Suppressor macrophage treated with lipopolysaccharide for 1 hour (primary cell): ENCODE results near the gene TMEM95.

Experiments used
- DNase-seq, 3 donors: peaks; one replicate each; pipeline ENCODE4 v3.0.0-alpha.2; 2020 to 2022

Gene TMEM95, protein sequence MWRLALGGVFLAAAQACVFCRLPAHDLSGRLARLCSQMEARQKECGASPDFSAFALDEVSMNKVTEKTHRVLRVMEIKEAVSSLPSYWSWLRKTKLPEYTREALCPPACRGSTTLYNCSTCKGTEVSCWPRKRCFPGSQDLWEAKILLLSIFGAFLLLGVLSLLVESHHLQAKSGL

DNA sequence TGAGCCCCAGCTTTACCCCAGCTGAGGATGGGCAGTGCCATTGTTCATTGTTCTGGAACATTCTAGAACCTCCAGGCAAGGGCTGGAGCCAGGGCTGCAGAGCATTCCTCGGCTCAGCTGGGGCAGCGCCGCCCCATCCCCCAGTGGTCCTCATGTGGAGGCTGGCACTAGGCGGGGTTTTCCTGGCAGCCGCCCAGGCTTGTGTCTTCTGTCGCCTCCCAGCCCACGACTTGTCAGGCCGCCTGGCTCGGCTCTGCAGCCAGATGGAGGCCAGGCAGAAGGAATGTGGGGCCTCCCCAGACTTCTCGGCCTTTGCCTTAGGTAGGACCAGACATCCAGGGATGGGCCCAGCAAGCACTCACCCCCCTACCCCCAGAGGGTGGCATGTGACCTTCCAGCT lies at the start of gene TMEM95:
TMEM95 (plus strand) TSS at position 104 of the 400 bp plus-strand sequence; CDS start at position 153, 49 bp downstream.
- no peak for DNase-seq

GRCh38 chr17:7306911-7307685 lies 47.9 kb upstream of the TMEM95 start, which contains the start of gene EIF5A:
Gene EIF5A (plus strand): TSS chr17:7307628. CDS start chr17:7309636, 2,008 bp downstream.
- DNase-seq, result peak; percentile 100

- peak; percentile 71 to 89 (median 75) for DNase-seq
Measured at GRCh38 chr17:7307686-7308624, 47.0 kb upstream of the TMEM95 start.

GRCh38 chr17:7308625-7309433 lies 46.1 kb upstream of the TMEM95 start:
- DNase-seq, result peak; percentile 89 to 91 (median 90)

DNA sequence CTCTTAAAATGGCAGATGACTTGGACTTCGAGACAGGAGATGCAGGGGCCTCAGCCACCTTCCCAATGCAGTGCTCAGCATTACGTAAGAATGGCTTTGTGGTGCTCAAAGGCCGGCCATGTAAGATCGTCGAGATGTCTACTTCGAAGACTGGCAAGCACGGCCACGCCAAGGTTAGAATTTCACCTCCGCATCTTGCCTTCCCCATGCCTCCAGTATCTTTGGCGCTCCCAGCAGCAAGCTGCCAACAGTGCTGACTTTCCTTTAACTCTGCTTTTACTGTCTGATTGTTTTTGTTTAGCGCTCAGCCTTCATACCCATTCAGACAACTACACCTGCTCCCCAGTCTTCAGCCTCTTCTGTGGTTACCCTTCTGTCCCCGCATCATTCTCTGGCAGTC lies 45.3 kb upstream of the TMEM95 start:
- no peak for DNase-seq

- no peak for DNase-seq
Measured at GRCh38 chr17:7311110-7311705, 43.7 kb upstream of the TMEM95 start.

- DNase-seq, result no peak
Measured at GRCh38 chr17:7312432-7313087, 42.4 kb upstream of the TMEM95 start.

DNA sequence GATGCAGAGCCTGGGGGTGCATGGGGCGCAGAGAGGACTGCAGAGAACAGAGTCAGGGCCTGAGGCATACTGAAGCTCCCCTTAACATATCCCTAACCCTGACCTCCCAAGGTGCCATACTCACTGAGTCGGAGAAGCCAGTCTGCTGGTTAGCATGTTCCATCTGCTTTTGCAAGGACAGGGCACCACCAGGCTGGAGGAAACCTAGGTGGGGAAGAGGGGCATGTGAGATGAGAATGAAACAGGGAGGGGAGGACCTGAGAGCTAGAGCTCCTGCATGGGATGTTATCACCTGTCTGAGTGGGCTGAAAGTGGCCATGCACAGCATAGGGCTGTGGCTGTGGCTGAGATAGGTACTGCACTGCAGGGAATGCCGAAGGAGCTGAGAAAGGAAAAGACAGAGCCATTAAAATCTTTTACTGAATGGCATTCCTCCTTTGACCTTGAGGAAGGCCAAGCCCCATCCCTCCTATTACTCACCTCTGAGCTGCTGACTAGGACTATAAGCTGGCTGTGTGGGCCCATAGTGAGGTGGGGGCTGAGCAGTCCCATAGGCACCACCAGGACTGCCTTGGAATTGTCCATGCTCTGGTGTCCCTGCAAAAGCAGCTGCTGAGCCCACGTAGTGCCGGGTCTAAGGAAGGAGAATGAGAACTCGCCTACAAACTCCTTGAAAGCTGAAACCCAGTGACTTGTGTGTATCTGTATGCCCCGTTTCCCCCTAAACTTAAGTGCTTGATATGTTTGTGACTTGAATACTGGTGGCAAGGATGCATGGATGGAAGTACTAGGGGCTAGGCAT lies 41.7 kb upstream of the TMEM95 start:
- no peak for DNase-seq

DNA sequence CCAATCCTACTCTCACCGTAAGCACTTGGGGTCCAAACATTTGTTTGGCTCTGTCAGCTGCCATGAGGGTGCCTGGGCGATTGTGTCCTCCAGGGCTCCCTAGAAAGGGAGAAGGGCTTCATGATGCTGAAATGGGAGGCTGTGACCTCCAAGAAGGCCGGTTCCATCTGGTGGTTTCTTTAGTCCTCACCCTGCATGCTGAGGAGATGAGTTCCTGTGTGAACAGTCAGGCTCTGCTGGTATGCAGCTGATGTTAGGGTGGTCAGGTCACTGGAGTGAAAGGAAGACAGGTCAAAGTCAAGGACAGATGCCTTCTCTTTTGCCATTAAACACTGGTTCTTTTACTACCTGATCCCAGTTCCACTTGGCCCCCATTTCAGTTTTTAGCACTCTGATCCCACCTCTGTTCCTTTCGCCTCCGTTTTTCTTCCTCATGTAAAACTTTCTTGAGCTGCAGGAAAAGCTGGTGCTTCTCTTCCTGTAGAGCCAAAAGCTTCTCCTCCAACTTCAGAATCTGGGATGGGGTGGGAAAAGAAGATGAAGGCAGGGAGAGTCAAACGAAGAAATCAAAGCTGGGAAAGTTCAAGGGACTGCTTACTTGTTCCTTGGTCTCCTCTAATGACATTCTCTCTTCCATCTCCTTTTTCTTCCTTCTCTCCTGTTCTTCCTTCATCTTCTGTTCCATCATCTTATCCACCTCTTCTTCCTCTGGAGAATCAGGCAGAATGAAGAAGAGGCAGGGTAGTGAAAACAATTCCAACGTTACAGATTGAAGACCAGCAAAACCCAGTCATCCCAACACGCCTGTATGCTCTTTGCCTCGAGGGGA lies 40.9 kb upstream of the TMEM95 start:
- no peak for DNase-seq

DNA sequence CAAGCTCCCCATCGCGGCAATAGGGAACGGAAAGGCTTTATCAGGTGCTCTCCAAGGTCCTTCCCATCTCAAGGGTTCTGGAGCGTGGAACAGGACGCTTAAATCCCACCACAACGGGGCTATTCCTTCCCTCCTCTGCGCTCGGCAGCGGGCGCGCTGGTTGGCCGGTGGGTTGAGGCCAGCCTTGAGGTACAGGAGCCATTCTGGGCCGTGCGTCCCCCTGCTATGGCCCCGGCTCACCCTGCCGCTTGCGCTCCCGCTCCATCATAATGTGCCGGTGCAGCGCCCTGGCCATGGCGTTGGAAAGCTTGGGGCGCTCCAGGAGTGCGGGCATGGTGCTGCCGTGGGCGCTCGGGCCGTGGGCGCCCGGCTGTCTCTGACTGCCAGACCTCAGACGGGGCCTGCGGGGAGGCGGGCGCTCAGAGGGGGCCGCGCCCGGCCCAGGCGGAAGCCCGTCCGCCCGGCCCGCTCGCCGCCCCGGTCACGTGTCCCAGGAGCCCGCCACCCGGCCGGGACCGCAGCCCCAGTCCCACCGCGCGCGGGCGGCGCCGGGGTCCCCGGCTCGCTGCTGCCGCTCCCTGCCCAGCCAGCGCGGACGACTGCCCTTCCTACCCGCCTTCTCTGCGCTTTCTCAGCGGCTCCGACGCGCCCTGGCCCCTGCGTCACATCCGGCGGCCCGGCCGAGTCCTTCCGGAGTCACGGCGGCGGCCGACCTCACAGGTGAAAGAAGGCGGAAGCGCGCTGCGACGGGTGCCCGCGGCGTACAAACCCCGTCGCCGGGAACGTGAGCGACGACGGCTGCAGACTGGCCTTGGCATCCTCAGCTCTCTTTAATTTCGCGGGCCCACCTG lies 40.0 kb upstream of the TMEM95 start, which contains the start of gene GPS2:
GPS2 (minus strand) TSS at position 642 of the 851 bp plus-strand sequence; CDS start at position 334, 308 bp downstream.
- DNase-seq, result peak; percentile 90 to 95 (median 93)

GRCh38 chr17:7315570-7316235 lies 39.3 kb upstream of the TMEM95 start:
- no peak for DNase-seq

DNA sequence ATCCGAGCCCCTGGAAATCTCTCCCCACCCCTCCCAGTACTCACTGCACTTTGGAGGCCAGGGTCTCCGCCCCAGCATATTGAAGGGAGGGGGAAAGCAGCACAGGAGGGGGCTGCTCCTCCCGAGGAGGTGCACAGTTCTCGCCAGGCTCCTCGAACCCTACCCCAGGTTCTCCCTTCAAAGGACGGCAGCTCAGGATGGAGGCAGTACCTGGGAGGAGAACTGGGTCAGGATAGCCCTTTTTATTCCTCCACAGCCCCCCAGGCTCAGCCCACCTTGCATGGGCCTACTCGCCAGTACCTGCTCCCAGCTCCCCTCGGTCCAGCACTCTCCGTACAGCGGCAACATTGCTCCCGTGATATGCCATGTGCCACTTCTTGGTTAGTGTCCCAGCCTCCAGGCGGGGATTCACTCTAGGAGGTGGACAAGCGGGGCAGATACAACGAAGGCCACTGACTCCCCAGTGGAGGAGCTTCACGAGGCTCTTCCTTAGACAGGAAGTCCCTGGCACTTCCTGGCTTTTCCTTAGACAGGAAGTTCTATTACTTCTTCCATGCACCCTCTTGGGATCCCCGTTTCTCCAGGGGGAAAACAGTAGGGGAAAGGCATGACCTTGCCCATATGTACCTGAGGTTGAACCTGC lies 37.7 kb upstream of the TMEM95 start:
- DNase-seq, result no peak

- no peak for DNase-seq
Measured at GRCh38 chr17:7318121-7318860, 36.7 kb upstream of the TMEM95 start.

DNA sequence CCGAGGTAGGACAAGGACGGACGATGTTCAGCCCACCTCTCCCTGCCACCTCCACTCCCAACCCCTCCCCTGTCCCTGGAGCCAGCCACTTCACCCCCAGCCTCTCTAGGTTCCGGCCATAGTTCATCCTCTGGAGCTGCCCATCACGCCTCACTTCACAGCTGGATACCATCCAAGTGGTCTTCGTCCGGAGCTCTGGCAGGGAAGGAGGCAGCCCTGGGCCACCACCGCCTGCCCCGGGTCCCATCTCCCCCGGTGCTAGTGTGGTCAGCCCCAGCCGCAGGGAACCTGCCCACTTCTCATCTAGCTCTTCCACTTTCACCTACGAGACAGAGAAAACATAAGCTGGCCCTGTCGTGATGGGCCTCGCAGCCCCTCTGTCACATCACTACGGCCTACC lies 33.5 kb upstream of the TMEM95 start:
- no peak for DNase-seq

DNA sequence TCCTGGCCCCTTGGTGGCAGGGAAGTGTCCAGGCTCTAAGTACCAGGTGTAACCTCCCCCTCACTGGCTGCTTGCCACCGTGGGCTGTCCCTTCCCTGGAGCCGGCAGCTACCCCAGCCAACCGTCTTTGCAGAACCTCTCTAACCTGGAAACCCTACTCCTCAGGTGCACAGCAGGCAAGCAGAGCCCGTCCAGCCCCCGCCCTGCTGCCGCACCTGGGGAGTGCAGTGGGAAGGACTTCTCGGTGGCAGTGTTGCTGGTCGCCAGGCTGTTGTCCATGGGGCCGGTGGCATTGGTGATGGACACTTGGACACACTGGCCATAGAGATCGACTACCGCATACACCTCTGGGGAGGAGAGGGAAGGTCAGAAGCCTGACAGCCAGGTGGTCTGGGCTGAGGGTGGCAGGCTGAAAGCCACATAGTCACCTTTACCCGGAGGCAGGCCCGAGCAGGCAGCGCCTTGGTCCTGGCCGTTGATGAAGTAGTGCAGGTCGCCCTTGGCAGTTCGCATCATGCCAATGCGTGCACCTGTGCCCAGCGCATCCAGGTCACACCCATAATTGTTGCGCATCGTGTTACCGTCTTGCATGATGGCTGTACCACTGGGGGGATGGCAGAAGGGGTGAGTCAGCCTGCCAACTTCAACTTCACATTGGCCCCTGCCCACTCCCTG lies 32.3 kb upstream of the TMEM95 start:
- DNase-seq, result no peak
